Transverse colon (tissue), 3 donors: ENCODE data around the gene LEP.

Experiments used
- CTCF ChIP-seq, 5 experiments: fragments of 200-600 bp in 3 of 5; fragments of 450-650 bp in 2 of 5; sonication (generic) in 3 of 5; IDR thresholded peaks; 1 replicate in 2 of 5; 2 replicates in 3 of 5; pipeline ENCODE4 v1.5.1; 2016 to 2017; ENCODE audit warnings: antibody characterized with exemption in 5 of 5, inconsistent platforms in 3 of 5, mild to moderate bottlenecking in 2 of 5, moderate library complexity in 1 of 5
- POLR2A ChIP-seq: fragments of 450-650 bp; IDR thresholded peaks from one replicate; pipeline ENCODE4 v1.6.1; 2016; ENCODE audit warnings: antibody characterized with exemption, mild to moderate bottlenecking, moderate library complexity

GRCh38 chr7:128265156-128265905, 24.3 kb downstream of the LEP start:
- TF ChIP-seq CTCF (IDR thresholded peaks at IDR 0.05), result no peak
- TF ChIP-seq POLR2A, result no peak
